Psoas muscle (tissue), 8 donors: ENCODE data around the gene ACVR1B. TPM values are rescaled to one million over a fixed set of nuclear protein-coding genes. Genes with fewer than 3 reads are reported as not detected.
A peak's percentile ranks its signal among the peaks of the same experiment; 100 is the strongest.

Experiments
- ATAC-seq, 4 donors: fragments of 200-7000 bp; cut with Tn5 transposase; one replicate each; pipeline ENCODE4 v1.9.1; 2020; ENCODE audit warnings: moderate library complexity in 3 of 4, mild to moderate bottlenecking in 2 of 4
- DNase-seq, 2 donors: peaks; one replicate each; pipeline ENCODE4 v3.0.0-alpha.2; 2020
- H3K27ac ChIP-seq: fragments of 200-600 bp; one replicate; pipeline ENCODE4 v1.8.0; 2022
- H3K27me3 ChIP-seq, 3 donors: fragments of 200-600 bp in 1 of 3; one replicate each; pipeline versions ENCODE4 v1.6.1 to v1.8.0; 2013 to 2022; ENCODE audit warnings: low read length in 2 of 3, mild to moderate bottlenecking in 2 of 3, moderate library complexity in 1 of 3; ENCODE audit not compliant: insufficient read depth in 3 of 3
- H3K36me3 ChIP-seq, 2 donors: fragments of 200-600 bp in 1 of 2; one replicate each; pipeline versions ENCODE4 v1.6.1 to v1.8.0; 2013 to 2022; ENCODE audit warnings: low read depth in 1 of 2, mild to moderate bottlenecking in 1 of 2, moderate library complexity in 1 of 2; ENCODE audit not compliant: insufficient read depth in 1 of 2
- H3K4me1 ChIP-seq: fragments of 200-600 bp; one replicate; pipeline ENCODE4 v1.8.0; 2022
- H3K4me3 ChIP-seq: fragments of 200-600 bp; one replicate; pipeline ENCODE4 v1.8.0; 2022; ENCODE audit warnings: mild to moderate bottlenecking
- H3K9me3 ChIP-seq: fragments of 200-600 bp; one replicate; pipeline ENCODE4 v1.8.0; 2022
- WGBS, 3 donors: extraction: QIAGEN DNeasy Blood & Tissue Kit; methylation state at CpG; one replicate each; pipeline versions ENCODE4 v1.1.6 to v1.1.7; 2013; 5-methylcytosine and 5-hydroxymethylcytosine counted together
- intact Hi-C, 2 donors: fragments of 100-400 bp; cut with DNase I; formaldehyde crosslinking; loops; one replicate each; pipeline versions ENCODE4 v1.11.0 to v1.14.2; 2022
- polyA plus RNA-seq, 3 donors: library from polyadenylated mRNA; stranded (reverse); fragments of 200-250 nt; gene quantifications; one replicate each; pipeline ENCODE4 v1.2.3, GENCODE V29; 2013
- total RNA-seq, 4 donors: library from RNA; stranded (reverse); fragmentation: NEBNext Ultra II Directional in 2 of 4; extraction: Animal tissue kit (Norgen Biotek cat#: 25700) in 2 of 4; gene quantifications; one replicate each; pipeline versions ENCODE4 v1.2.1 to v1.2.4, GENCODE V29; 2021 to 2023
- TF ChIP-seq, protein P1 (sequence below): fragments of 200-600 bp; IDR thresholded peaks from one replicate; pipeline ENCODE4 v1.8.0; 2022; ENCODE audit warnings: antibody characterized with exemption
- donor health status: healthy with polysubstance abuse.
- donor health status: DM: no; HTN: no; CAD: no; lungs with moderate emphysema.
- donor health status: Bipolar disorder and iron deficiency.
- donor health status: healthy.
- donor health status: DM: yes; HTN: yes; CAD: no.
- donor health status: DM: no; HTN: no; CAD: no.
- donor health status: DM: no; HTN: no; CAD: no.
- donor health status: DM: yes; HTN: yes; CAD: no.

The ACVR1B gene
- total and polyA plus RNA-seq, 7 donors: 5.8 to 16.6 (median 12.7) TPM

- intact Hi-C loops: no loop called here
- H3K4me1 ChIP-seq: peaks cover 4% of the 10 kb centered on the region
- H3K27me3 ChIP-seq: peaks cover 0 to 10% (median 9%) of the 10 kb centered on the region in 3 donors
- no peak for ATAC-seq
- no peak overlapping the region for H3K4me3 ChIP-seq
- peaks cover 0 to 28% of the 10 kb centered on the region in 2 donors for H3K36me3 ChIP-seq
- H3K27ac ChIP-seq: no peak overlapping the region
- 93 to 97% (median 97%) methylated on average over 8 of the region's 8 CpGs for WGBS, 3 donors
- H3K9me3 ChIP-seq: no peaks in the 10 kb centered on the region
- TF ChIP-seq, protein P1, sequence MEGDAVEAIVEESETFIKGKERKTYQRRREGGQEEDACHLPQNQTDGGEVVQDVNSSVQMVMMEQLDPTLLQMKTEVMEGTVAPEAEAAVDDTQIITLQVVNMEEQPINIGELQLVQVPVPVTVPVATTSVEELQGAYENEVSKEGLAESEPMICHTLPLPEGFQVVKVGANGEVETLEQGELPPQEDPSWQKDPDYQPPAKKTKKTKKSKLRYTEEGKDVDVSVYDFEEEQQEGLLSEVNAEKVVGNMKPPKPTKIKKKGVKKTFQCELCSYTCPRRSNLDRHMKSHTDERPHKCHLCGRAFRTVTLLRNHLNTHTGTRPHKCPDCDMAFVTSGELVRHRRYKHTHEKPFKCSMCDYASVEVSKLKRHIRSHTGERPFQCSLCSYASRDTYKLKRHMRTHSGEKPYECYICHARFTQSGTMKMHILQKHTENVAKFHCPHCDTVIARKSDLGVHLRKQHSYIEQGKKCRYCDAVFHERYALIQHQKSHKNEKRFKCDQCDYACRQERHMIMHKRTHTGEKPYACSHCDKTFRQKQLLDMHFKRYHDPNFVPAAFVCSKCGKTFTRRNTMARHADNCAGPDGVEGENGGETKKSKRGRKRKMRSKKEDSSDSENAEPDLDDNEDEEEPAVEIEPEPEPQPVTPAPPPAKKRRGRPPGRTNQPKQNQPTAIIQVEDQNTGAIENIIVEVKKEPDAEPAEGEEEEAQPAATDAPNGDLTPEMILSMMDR: no peak
- peak in 1 of 2 donors; percentile 11 for DNase-seq
Measured at GRCh38 chr12:52011602-52012214, 60.2 kb downstream of the ACVR1B start.

- ATAC-seq: no peak
- Histone ChIP-seq H3K27me3 (peaks cover 0 to 1% (median 0%) of the 10 kb centered on the region in 3 donors), H3K36me3 (peaks cover 0 to 28% of the 10 kb centered on the region in 2 donors), H3K4me3 (no peak overlapping the region), H3K4me1 (no peaks in the 10 kb centered on the region), H3K9me3 (no peaks in the 10 kb centered on the region), H3K27ac (no peak overlapping the region)
- 91 to 95% (median 93%) methylated on average over 16 of the region's 16 CpGs for WGBS, 3 donors
- intact Hi-C loops: no loop called here
- TF ChIP-seq, protein P1: no peak
- DNase-seq: peak in 1 of 2 donors; percentile 13
Measured at GRCh38 chr12:52013626-52014310, 62.3 kb downstream of the ACVR1B start.

GRCh38 chr12:52014567-52015530 is 63.4 kb downstream of the ACVR1B start:
- intact Hi-C loops: no loop called here
- Histone ChIP-seq H3K4me1 (no peaks in the 10 kb centered on the region), H3K27ac (no peak overlapping the region), H3K4me3 (no peak overlapping the region), H3K9me3 (no peaks in the 10 kb centered on the region), H3K27me3 (peaks cover 0 to 1% (median 0%) of the 10 kb centered on the region in 3 donors), H3K36me3 (peaks cover 0 to 28% of the 10 kb centered on the region in 2 donors)
- ATAC-seq (no peak), DNase-seq (peak in 1 of 2 donors; percentile 58)
- TF ChIP-seq, protein P1: no peak
- WGBS, 3 donors: 73 to 77% (median 76%) methylated on average over 58 to 93 of the region's 93 CpGs

DNA sequence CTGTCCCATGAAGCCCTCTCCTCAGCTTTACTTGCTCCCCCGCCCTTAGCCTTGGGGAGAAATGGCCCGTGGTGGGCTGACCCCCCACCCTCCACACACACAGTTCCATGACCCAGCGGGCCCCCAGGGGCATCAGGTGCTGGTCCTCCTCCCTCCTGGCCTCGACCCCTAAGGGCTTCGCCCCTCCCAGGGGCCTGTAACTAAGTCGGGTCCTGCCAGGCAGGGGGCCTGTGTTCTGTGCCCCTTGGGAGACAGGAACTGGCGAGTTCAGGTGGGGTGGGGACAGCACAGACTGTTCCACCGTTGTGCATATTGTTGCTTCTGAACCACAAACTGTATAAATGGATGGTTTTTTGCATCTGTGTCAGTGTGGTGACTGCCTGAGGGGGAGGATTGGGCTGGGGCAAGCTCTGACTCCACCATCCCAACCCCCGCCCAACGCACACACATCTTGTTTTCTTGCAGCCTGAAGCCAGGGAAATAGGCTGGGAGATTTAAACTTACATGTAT is 64.1 kb downstream of the ACVR1B start:
- H3K27me3 ChIP-seq: peaks cover 0 to 1% (median 0%) of the 10 kb centered on the region in 3 donors
- H3K4me1 ChIP-seq: no peaks in the 10 kb centered on the region
- TF ChIP-seq, protein P1: no peak
- H3K36me3 ChIP-seq: peaks cover 0 to 28% of the 10 kb centered on the region in 2 donors
- intact Hi-C loops: no loop called here
- H3K27ac ChIP-seq: no peak overlapping the region
- 73 to 85% (median 81%) methylated on average over 10 of the region's 10 CpGs for WGBS, 3 donors
- ATAC-seq: no peak
- DNase-seq: peak in 1 of 2 donors; percentile 48
- H3K9me3 ChIP-seq: no peaks in the 10 kb centered on the region
- H3K4me3 ChIP-seq: no peak overlapping the region
